Epithelial cell of esophagus (primary cell): ENCODE measurements around the gene PLEKHG2.

Experiments used
- DNase-seq: peaks from one replicate; pipeline ENCODE4 v3.0.0; 2010; ENCODE audit warnings: low read depth
- H3K4me3 ChIP-seq: 2 replicates; pipeline ENCODE4 v1.5.1; 2011; ENCODE audit warnings: mild to moderate bottlenecking, low read length, control low read depth
- TF ChIP-seq, protein P1 (sequence below): IDR thresholded peaks from 2 replicates; pipeline ENCODE4 v1.5.1; 2011; ENCODE audit warnings: low read depth, mild to moderate bottlenecking, low read length, control low read depth, inconsistent platforms; ENCODE audit not compliant: insufficient read depth; ENCODE audit errors: missing control alignments

The PLEKHG2 gene

DNA sequence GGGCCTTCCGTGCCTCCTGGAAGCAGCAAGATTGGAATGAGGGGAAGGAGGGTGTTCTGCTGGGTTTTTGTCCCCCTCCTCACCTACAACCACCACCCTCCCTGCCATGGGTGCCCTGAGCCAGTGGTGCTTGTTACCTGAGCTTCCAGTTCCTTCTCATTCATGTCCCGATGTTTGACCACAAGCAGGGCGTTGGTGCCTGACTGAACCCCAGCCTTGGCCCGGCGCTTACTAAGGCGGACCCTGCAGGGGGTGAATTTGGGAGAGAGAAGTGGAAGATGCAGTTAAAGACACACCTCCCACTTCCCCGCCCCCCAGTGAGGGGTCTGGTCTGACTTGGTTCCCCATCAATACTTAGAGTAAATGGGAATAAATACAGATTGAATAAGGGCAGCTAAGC, 25.9 kb upstream of the PLEKHG2 start:
- TF ChIP-seq, protein P1, sequence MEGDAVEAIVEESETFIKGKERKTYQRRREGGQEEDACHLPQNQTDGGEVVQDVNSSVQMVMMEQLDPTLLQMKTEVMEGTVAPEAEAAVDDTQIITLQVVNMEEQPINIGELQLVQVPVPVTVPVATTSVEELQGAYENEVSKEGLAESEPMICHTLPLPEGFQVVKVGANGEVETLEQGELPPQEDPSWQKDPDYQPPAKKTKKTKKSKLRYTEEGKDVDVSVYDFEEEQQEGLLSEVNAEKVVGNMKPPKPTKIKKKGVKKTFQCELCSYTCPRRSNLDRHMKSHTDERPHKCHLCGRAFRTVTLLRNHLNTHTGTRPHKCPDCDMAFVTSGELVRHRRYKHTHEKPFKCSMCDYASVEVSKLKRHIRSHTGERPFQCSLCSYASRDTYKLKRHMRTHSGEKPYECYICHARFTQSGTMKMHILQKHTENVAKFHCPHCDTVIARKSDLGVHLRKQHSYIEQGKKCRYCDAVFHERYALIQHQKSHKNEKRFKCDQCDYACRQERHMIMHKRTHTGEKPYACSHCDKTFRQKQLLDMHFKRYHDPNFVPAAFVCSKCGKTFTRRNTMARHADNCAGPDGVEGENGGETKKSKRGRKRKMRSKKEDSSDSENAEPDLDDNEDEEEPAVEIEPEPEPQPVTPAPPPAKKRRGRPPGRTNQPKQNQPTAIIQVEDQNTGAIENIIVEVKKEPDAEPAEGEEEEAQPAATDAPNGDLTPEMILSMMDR = no peak
- no peak for DNase-seq
- H3K4me3 ChIP-seq = no peak overlapping the region

- H3K4me3 ChIP-seq = no peak overlapping the region
- no peak for DNase-seq
- TF ChIP-seq, protein P1 = no peak
These were observed 23.8 kb upstream of the PLEKHG2 start for GRCh38 chr19:39388657-39389056.

- no peak for DNase-seq
- TF ChIP-seq, protein P1 = no peak
- H3K4me3 ChIP-seq = peak overlapping the region; percentile 90
These were observed 22.6 kb upstream of the PLEKHG2 start for GRCh38 chr19:39389631-39390414.

DNA sequence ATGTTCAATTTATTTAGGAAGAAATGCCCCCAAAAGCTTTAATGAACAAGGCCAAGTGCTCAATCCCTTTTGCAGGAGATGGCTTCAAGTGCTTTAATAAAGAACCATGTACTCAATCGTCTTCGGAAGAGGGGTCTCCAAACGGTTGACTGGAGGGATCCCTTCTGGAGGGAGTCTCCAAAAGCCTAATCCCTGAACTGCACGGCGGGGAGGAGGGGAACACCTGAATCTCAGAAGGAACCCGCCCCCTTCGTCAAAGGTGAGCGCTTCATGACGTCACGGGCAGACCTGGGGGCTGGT, 22.1 kb upstream of the PLEKHG2 start:
- TF ChIP-seq, protein P1 = no peak
- peak; percentile 78 for DNase-seq
- H3K4me3 ChIP-seq = peak overlapping the region; percentile 90

DNA sequence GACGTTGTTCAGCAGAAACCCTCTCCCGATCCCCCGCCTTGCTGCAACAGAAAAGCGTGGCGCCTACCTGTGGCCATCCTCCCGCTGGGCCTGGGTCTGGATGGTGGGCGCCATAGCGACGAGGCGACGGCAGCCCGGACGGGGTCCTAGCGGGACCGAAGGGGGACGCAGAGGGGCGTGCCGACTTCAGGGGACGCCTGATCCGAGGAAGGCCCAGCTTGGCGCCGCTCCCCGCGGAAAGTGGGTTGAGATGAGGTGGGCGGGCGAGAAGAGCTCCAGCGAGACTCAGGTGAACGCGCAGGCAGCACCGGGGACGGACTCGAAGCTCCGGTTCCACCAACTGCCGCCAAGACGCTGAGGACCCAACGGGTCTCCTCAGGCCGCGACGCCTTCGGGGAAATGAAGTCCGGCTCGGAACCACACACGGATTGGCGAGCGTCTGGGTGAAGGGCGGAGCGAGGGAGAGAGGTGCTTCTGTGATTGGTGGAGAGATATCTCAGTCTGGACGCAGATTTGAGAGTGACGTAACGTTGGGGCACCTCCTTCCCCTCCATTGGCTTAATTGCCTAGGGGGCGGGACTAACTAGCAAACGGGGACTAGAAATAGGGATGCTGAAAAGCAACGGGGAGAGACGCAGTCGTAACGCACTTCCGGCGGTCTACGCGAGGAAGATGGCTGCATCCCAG, 21.6 kb upstream of the PLEKHG2 start, which contains the start of the genes MED29 and PAF1:
MED29 (plus strand) TSS at position 628 of the 687 bp plus-strand sequence; CDS start at position 673, 45 bp downstream.
PAF1 (minus strand) TSS at position 356 of the 687 bp plus-strand sequence; CDS start at position 114, 242 bp downstream.
- TF ChIP-seq, protein P1 = no peak
- peak; percentile 100 for DNase-seq
- peak within 1 kb of the TSS; percentile 90 for H3K4me3 ChIP-seq

GRCh38 chr19:39397360-39398296, 14.8 kb upstream of the PLEKHG2 start:
- peak; percentile 90 for DNase-seq
- peak overlapping the region; percentile 1 for H3K4me3 ChIP-seq
- TF ChIP-seq, protein P1 = peak; percentile 92
